Upper lobe of left lung (tissue), 4 donors: ENCODE measurements around the gene ZNF614.

Source experiments
- CTCF ChIP-seq, 6 experiments: fragments of 450-650 bp in 4 of 6; fragments of 200-600 bp in 2 of 6; sonication (generic) in 2 of 6; IDR thresholded peaks; one replicate each; pipeline ENCODE4 v1.5.1; 2016 to 2019; ENCODE audit warnings: antibody characterized with exemption in 6 of 6
- POLR2AphosphoS5 ChIP-seq, 2 donors: sonication (generic); formaldehyde crosslinking; IDR thresholded peaks; one replicate each; pipeline ENCODE4 v1.5.1; 2017; ENCODE audit warnings: antibody characterized with exemption in 2 of 2

- no peak for TF ChIP-seq CTCF (IDR thresholded peaks at IDR 0.05)
- no peak for TF ChIP-seq POLR2AphosphoS5 (IDR thresholded peaks at IDR 0.05)
Measured at GRCh38 chr19:52034051-52034728, 6.0 kb upstream of the ZNF614 start.
